RWPE1 (cell line): ENCODE results near the gene IGSF11.
A peak's percentile ranks its signal among the peaks of the same experiment; 100 is the strongest.

Experiments used
- CTCF ChIA-PET: fragments of 350-600 bp; sonication (Branson Sonifier 250); formaldehyde crosslinking; extraction: SDS; loops from one replicate; lab custom pipeline; 2021; lab: Yijun Ruan, JAX
- POLR2A ChIA-PET: fragments of 400-600 bp; formaldehyde crosslinking; extraction: SDS; loops from one replicate; lab custom pipeline; 2020; ENCODE audit warnings: antibody characterized with exemption; ENCODE audit not compliant: low non-redundant PET; lab: Yijun Ruan, JAX
- DNase-seq: peaks from one replicate; pipeline ENCODE4 v3.0.0; 2012; ENCODE audit warnings: low spot score
- H3K27ac ChIP-seq: fragments of 450-650 bp; 2 replicates; pipeline ENCODE4 v1.5.1; 2017
- TF ChIP-seq, protein P1 (sequence below): fragments of 450-650 bp; conservative IDR thresholded peaks from 2 replicates; pipeline ENCODE4 v1.5.1; 2017; ENCODE audit warnings: low read depth, mild to moderate bottlenecking

IGSF11 gene

DNA sequence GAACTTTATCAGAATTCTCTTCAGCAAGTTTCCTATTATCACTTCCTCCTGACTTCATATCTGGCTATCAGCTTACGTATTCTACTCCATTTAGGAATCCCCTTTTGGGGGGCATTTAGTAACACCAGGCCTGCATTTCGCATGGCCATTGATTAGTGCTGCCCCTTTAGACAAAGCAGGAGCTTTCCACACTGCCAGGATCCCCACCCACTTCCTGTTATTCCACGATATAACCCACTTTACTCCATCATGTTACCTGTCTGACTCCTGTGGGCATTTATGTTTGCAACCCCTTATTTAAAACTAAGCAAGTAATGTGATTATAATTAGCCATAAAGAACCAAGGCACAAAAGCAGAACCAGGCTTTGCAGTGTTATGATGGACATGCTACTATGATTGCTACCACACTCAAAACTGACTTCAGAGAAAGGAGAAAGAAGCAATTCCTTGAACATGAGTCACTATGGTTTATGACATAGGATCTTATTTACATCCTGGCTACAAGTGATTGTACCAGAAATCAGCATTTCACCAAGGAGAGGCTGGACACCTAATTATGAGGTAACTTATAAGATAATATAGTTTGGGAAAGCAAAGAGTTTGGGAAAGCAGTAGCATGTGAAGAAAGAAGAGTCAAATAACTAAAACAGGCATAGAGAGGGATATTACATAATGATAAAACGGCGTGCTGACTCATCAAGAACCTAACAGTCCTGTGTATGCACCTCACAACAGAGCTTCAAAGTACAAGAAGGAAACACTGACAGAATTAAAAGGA, 96.3 kb downstream of the IGSF11 start:
- POLR2A ChIA-PET = no interaction called here

DNA sequence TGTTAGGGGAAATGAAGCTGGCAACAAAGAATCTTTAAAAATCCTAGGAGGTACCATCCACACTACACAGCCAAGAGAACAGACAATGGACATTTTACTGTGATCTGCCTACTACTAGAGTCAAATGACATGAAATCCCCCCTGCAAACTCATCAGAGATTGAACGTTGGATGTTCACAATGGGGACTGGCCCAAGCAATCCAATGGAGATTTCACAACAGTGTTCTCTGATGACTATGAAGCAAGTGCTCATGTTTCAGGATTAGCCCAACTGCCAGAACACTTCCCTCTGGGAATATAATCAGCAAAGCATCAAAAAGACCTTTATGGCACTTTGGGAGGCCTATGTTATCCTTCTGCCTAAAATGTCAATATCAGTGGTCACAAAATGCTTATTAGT, 97.8 kb downstream of the IGSF11 start:
- no peak overlapping the region for H3K27ac ChIP-seq
- TF ChIP-seq, protein P1, sequence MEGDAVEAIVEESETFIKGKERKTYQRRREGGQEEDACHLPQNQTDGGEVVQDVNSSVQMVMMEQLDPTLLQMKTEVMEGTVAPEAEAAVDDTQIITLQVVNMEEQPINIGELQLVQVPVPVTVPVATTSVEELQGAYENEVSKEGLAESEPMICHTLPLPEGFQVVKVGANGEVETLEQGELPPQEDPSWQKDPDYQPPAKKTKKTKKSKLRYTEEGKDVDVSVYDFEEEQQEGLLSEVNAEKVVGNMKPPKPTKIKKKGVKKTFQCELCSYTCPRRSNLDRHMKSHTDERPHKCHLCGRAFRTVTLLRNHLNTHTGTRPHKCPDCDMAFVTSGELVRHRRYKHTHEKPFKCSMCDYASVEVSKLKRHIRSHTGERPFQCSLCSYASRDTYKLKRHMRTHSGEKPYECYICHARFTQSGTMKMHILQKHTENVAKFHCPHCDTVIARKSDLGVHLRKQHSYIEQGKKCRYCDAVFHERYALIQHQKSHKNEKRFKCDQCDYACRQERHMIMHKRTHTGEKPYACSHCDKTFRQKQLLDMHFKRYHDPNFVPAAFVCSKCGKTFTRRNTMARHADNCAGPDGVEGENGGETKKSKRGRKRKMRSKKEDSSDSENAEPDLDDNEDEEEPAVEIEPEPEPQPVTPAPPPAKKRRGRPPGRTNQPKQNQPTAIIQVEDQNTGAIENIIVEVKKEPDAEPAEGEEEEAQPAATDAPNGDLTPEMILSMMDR = no peak
- POLR2A ChIA-PET = no interaction called here
- CTCF ChIA-PET = no interaction called here
- DNase-seq = no peak

More for the DNA sequence above, 96.3 kb downstream of the IGSF11 start:
- CTCF ChIA-PET = no interaction called here
- TF ChIP-seq, protein P1 = no peak
- H3K27ac ChIP-seq = no peak overlapping the region
- peak; percentile 56 for DNase-seq

DNA sequence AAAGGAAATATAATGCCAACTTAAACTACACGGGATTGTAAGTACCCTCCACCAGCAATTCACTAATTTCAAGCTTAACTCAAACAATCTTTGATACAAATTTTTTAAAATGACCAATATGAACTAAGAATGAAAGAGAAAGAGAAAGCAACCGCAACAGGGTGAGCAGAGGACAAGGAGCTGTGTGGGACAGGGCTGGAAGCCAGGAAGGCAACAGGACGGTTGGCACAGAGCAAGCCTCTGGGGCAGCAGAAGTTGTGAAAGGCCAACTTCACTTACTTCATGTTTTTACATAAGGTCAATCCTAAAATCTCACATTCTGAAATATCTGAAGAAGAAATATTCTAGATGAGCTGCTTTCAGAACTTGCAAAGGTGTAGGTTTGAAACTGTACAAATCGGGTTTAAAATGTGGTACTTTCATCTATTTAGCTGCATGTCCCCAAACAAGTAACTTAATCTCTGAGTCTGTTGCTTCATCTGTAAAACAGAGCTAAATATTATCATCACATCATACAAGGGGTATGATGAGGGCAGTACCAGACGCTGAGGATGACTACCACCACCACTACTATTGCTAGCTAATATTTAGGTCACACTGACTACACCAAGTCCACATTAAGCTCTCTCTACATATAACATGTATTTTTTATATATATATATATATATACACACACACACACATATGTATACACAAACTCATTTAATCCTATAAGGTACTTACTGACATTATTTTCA, 101.7 kb downstream of the IGSF11 start:
- TF ChIP-seq, protein P1 = no peak
- DNase-seq = no peak
- CTCF ChIA-PET = interaction anchor here (0.6 kb wide), 2 partner anchors 259 to 1977 kb away, joined by 4 to 6 read pairs; no protein-coding TSS in a partner anchor
- POLR2A ChIA-PET = no interaction called here
- no peak overlapping the region for H3K27ac ChIP-seq

DNA sequence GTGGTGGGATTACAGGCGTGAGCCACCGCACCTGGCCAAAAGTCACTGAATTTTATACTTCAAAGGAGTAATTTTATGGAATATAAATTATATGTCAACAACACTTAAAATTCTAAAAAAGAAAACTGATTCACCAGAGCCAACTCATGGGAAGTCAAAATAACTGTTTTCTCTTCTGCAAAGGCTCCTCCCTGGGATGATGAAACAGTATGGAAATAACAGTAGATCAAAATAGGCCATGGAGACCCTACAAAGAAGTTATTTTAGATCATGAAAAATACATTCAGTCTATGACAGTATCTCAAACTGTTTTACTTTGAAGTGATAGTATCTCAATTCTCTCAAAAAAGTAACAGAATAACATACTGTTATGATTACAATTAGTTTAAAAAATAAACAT, 102.7 kb downstream of the IGSF11 start:
- CTCF ChIA-PET = no interaction called here
- H3K27ac ChIP-seq = no peak overlapping the region
- POLR2A ChIA-PET = no interaction called here
- no peak for DNase-seq
- TF ChIP-seq, protein P1 = no peak

DNA sequence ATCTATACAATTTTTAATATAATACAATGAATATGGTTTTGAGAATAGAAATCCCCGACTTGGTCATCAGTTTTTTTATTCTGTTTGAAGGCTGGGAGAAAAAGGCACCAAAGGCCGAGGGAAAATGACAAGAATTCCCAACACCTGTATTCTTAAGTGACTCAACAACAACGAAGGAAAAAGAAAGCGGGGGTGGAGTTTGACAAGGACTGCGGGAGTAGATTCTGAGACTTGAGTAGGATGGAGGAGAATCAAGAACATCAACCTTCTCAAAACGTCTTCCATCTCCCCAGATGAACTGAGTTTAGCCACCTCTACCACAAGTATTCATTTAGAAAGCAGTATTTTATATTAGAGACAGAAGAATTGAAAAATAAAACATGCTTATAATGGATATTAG, 107.2 kb downstream of the IGSF11 start:
- no peak for DNase-seq
- TF ChIP-seq, protein P1 = no peak
- CTCF ChIA-PET = interaction anchor here (0.6 kb wide), 1 partner anchor 21 kb away, joined by 3 read pairs; no protein-coding TSS in a partner anchor
- POLR2A ChIA-PET = no interaction called here
- no peak overlapping the region for H3K27ac ChIP-seq

DNA sequence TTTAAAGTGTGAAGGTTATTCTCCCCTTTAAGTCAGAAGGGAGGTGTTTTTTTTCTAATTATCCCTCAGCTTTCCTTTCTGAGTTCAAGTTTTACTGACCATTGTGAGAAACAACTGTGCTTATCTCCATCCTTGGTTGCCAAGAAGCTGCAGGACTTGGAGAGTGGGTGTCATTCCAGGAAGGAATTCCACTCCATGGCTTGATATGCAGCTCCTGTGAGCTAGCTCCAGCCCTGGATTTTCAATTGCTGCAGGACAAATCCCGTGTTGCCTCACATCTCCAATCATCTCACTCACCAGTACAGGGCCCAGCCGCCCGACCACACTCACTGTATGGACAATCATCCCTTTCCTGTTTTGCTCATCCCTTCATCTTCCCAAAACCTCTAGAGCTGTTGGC, 122.5 kb downstream of the IGSF11 start:
- ChIA-PET POLR2A (no interaction called here), CTCF (interaction anchor here (0.7 kb wide), 1 partner anchor 411 kb away, joined by 5 read pairs; no protein-coding TSS in a partner anchor)
- TF ChIP-seq, protein P1 = no peak
- no peak for DNase-seq
- H3K27ac ChIP-seq = no peak overlapping the region
